GM19025 (cell line): ENCODE results near the gene WDR45B.

Source experiments
- ATAC-seq: cut with Tn5 transposase; IDR thresholded peaks from one replicate; pipeline ENCODE4 v1.9.1; 2021; ENCODE audit warnings: mild to moderate bottlenecking, low read depth, moderate library complexity; ENCODE audit not compliant: unreplicated experiment

The WDR45B gene

GRCh38 chr17:82633343-82633742 is 14.9 kb downstream of the WDR45B start:
- ATAC-seq = no peak

GRCh38 chr17:82632451-82632850 is 15.8 kb downstream of the WDR45B start:
- ATAC-seq = no peak

- no peak for ATAC-seq
Observed at GRCh38 chr17:82631544-82631943, 16.7 kb downstream of the WDR45B start.

- ATAC-seq = no peak
Observed at GRCh38 chr17:82630212-82630611, 18.0 kb downstream of the WDR45B start.

- no peak for ATAC-seq
Observed at GRCh38 chr17:82629748-82630147, 18.5 kb downstream of the WDR45B start.

- no peak for ATAC-seq
Observed at GRCh38 chr17:82627405-82627804, 20.8 kb downstream of the WDR45B start.

GRCh38 chr17:82623707-82624106 is 24.5 kb downstream of the WDR45B start:
- ATAC-seq = no peak

GRCh38 chr17:82619641-82620040 is 28.6 kb downstream of the WDR45B start:
- no peak for ATAC-seq

- ATAC-seq = no peak
Observed at GRCh38 chr17:82619211-82619610, 29.0 kb downstream of the WDR45B start.

GRCh38 chr17:82616021-82616711 is 32.1 kb downstream of the WDR45B start:
- no peak for ATAC-seq

- ATAC-seq = no peak
Observed at GRCh38 chr17:82615084-82616020, 32.9 kb downstream of the WDR45B start.

GRCh38 chr17:82614095-82614631 is 34.1 kb downstream of the WDR45B start:
- ATAC-seq = no peak

- no peak for ATAC-seq
Observed at GRCh38 chr17:82613283-82614094, 34.8 kb downstream of the WDR45B start.

- ATAC-seq = no peak
Observed at GRCh38 chr17:82611140-82612058, 36.8 kb downstream of the WDR45B start.

GRCh38 chr17:82609655-82610054 is 38.6 kb downstream of the WDR45B start:
- ATAC-seq = no peak

GRCh38 chr17:82608816-82609215 is 39.4 kb downstream of the WDR45B start:
- no peak for ATAC-seq

- no peak for ATAC-seq
Observed at GRCh38 chr17:82605939-82606600, 42.2 kb downstream of the WDR45B start.

- no peak for ATAC-seq
Observed at GRCh38 chr17:82604532-82604931, 43.7 kb downstream of the WDR45B start.

- ATAC-seq = no peak
Observed at GRCh38 chr17:82603981-82604448, 44.2 kb downstream of the WDR45B start.
